KMS-11 (cell line): ENCODE results near the gene L3MBTL1.

Source experiments
- H2AFZ ChIP-seq: fragments of 200-600 bp; sonication (generic); 2 replicates; pipeline ENCODE4 v1.6.1; 2016; ENCODE audit warnings: antibody characterized with exemption, mixed run types, low read depth
- H3K27ac ChIP-seq: fragments of 200-600 bp; sonication (generic); 2 replicates; pipeline ENCODE4 v1.6.1; 2016; ENCODE audit warnings: mild to moderate bottlenecking, mixed run types
- H3K27me3 ChIP-seq: fragments of 200-600 bp; sonication (generic); 2 replicates; pipeline ENCODE4 v1.6.1; 2017; ENCODE audit warnings: mild to moderate bottlenecking, low read depth, mixed run types, moderate library complexity; ENCODE audit not compliant: insufficient read depth
- H3K36me3 ChIP-seq: fragments of 200-600 bp; sonication (generic); 2 replicates; pipeline ENCODE4 v1.6.1; 2017; ENCODE audit warnings: mild to moderate bottlenecking, mixed run types; ENCODE audit not compliant: insufficient read depth
- H3K4me1 ChIP-seq: fragments of 200-600 bp; sonication (generic); 2 replicates; pipeline ENCODE4 v1.6.1; 2016; ENCODE audit warnings: mild to moderate bottlenecking, low read depth, mixed run types; ENCODE audit not compliant: poor library complexity, severe bottlenecking
- H3K4me2 ChIP-seq: fragments of 200-600 bp; sonication (generic); 2 replicates; pipeline ENCODE4 v1.7.0; 2016; ENCODE audit warnings: mild to moderate bottlenecking, mixed run types
- H3K4me3 ChIP-seq: fragments of 200-600 bp; sonication (generic); IDR thresholded peaks from 2 replicates; pipeline ENCODE4 v1.6.1; 2017; ENCODE audit warnings: low read depth, low read length, mixed read lengths; ENCODE audit not compliant: insufficient read depth
- H3K79me2 ChIP-seq: fragments of 200-600 bp; sonication (generic); 2 replicates; pipeline ENCODE4 v1.6.1; 2016; ENCODE audit warnings: low read depth, mixed run types; ENCODE audit not compliant: insufficient read depth
- H3K9ac ChIP-seq: fragments of 200-600 bp; sonication (generic); 2 replicates; pipeline ENCODE4 v1.6.1; 2016; ENCODE audit warnings: mild to moderate bottlenecking, mixed run types
- H4K20me1 ChIP-seq: fragments of 200-600 bp; sonication (generic); 2 replicates; pipeline ENCODE4 v1.6.1; 2016; ENCODE audit warnings: mild to moderate bottlenecking, mixed run types; ENCODE audit not compliant: insufficient read depth
- TF ChIP-seq, protein P1 (sequence below): fragments of 200-600 bp; sonication (generic); conservative IDR thresholded peaks from 2 replicates; pipeline ENCODE4 v1.6.1; 2017; ENCODE audit warnings: low read depth, mild to moderate bottlenecking, antibody characterized with exemption, low read length, moderate library complexity, mixed read lengths

Gene L3MBTL1

DNA sequence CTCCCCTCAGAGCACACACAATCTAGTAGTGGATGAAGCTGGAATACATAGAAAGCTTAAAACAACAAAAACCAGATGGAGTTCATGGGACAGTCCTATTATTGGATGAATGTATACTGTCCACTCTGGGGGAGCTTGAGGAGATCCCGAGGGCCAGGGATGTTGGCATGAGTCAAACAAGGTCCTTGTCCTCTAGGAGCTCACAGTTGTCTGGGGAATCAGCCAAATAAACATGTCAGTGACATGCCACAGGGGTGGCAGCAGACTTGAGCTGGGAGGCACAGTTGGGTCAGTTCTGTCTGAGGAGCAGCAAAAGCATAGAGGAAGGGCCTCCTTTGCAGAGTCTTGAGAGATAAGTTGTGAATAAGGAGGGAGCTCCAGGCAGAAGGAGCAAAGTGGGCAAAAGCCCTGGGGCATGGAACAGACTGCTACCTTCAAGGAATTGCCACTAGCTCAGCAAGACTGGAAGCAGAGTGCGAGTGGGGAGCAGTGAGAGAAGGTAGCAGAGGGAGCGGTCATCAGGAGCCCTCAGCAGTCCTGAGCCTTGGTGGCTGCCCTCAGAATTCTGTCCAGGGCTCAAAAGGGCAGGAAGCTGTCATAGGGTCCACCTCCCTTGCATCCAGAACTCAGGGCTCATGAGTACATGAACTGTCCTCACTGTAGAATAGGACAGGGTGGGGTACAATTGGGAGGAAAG is 22.1 kb downstream of the L3MBTL1 start:
- TF ChIP-seq, protein P1, sequence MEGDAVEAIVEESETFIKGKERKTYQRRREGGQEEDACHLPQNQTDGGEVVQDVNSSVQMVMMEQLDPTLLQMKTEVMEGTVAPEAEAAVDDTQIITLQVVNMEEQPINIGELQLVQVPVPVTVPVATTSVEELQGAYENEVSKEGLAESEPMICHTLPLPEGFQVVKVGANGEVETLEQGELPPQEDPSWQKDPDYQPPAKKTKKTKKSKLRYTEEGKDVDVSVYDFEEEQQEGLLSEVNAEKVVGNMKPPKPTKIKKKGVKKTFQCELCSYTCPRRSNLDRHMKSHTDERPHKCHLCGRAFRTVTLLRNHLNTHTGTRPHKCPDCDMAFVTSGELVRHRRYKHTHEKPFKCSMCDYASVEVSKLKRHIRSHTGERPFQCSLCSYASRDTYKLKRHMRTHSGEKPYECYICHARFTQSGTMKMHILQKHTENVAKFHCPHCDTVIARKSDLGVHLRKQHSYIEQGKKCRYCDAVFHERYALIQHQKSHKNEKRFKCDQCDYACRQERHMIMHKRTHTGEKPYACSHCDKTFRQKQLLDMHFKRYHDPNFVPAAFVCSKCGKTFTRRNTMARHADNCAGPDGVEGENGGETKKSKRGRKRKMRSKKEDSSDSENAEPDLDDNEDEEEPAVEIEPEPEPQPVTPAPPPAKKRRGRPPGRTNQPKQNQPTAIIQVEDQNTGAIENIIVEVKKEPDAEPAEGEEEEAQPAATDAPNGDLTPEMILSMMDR: no peak
- Histone ChIP-seq H3K27ac (no peak overlapping the region), H4K20me1 (no peaks in the 10 kb centered on the region), H3K4me3 (no peak overlapping the region), H3K27me3 (no peaks in the 10 kb centered on the region), H3K79me2 (no peaks in the 10 kb centered on the region), H2AFZ (no peak overlapping the region), H3K36me3 (no peaks in the 10 kb centered on the region), H3K9ac (no peak overlapping the region), H3K4me1 (peaks cover 12% of the 10 kb centered on the region), H3K4me2 (no peak overlapping the region)

DNA sequence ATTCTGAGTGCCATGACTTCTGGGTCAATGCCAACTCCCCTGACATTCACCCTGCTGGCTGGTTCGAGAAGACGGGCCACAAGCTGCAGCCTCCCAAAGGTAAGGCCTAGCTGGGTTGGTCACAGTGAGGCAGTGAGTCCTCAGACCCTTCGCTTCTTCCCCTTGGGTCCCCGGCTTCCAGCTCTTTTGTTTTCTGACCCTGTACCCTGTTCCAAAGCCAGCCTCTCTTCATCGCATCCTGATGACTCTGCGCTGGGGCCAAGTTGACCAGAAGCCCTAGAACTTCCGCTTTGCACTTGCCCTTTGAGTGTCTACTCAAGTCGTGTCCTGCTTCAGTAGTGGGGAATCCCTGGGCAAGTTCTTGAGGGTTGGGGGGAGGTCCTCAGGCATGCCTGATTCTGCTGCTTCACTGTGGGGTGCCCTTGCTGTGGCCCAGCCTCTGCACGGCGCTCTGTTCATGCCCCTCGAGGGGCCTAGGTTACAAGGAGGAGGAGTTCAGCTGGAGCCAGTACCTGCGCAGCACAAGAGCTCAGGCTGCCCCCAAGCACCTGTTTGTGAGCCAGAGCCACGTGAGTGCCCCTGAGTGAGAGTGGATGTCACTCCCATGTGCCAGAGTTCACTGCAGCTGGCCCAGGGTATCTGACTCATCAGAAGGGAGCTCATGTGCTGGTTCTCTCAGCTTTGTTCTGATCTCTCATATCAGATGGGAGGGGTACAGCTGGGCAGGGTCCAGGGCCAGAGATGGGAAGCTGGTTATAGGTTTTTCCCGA is 23.0 kb downstream of the L3MBTL1 start:
- H3K4me2 ChIP-seq: no peak overlapping the region
- no peak overlapping the region for H3K9ac ChIP-seq
- no peaks in the 10 kb centered on the region for H3K27me3 ChIP-seq
- no peaks in the 10 kb centered on the region for H3K79me2 ChIP-seq
- TF ChIP-seq, protein P1: no peak
- H2AFZ ChIP-seq: no peak overlapping the region
- H3K36me3 ChIP-seq: no peaks in the 10 kb centered on the region
- no peaks in the 10 kb centered on the region for H4K20me1 ChIP-seq
- H3K27ac ChIP-seq: no peak overlapping the region; the same call in 1 of the 2 replicates
- no peak overlapping the region for H3K4me3 ChIP-seq
- peaks cover 21% of the 10 kb centered on the region for H3K4me1 ChIP-seq

DNA sequence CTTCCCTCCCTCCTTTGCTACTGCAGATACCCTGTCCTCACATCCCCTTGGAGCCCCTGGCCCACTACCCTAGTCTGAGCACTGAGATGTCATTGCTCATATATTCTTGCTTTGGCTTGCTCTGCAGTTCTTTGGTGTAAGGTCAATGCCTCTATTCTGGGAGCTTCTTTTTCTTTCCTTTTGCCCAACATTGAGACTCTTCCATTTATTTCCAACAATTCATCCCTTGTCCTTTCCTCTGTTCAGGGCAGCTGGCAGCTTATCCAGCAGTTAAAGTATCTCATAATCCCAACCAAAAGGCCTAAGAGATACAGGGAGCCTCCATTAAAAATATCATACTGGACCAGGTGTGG is 23.6 kb downstream of the L3MBTL1 start:
- Histone ChIP-seq H3K4me3 (no peak overlapping the region), H3K36me3 (no peaks in the 10 kb centered on the region), H3K4me2 (no peak overlapping the region), H3K4me1 (peaks cover 24% of the 10 kb centered on the region), H2AFZ (no peak overlapping the region), H3K79me2 (no peaks in the 10 kb centered on the region), H3K9ac (no peak overlapping the region), H3K27me3 (no peaks in the 10 kb centered on the region), H3K27ac (no peak overlapping the region), H4K20me1 (no peaks in the 10 kb centered on the region)
- TF ChIP-seq, protein P1: no peak

DNA sequence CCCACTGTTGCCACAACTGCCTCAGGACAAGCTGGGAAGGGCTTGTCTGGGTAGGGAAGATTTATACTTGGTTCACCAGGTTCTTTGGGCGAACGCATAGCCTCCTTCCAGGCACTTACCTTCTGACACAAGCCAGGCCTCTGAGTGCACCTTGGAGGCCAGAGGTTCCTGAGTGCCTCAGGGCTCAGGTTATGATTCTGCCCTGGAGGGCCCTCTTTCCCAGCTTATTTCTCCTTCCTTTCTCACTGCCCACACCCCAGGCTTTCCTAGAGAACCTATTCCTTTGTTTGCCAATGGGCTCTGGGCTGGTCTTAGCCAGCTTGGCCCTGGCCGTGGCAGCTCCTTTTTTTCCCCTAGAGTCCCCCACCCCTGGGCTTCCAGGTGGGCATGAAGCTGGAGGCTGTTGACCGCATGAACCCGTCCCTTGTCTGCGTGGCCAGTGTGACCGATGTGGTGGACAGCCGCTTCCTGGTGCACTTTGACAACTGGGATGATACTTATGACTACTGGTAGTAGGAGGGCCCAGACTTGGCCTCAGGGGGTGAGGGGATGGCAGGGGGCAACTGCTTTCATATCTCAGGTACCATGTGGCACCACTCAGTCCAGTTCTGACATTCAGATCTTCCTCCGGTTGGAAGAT is 25.0 kb downstream of the L3MBTL1 start:
- Histone ChIP-seq H3K36me3 (no peaks in the 10 kb centered on the region), H3K4me1 (peaks cover 24% of the 10 kb centered on the region), H3K4me2 (no peak overlapping the region), H3K79me2 (no peaks in the 10 kb centered on the region), H3K9ac (no peak overlapping the region), H3K27ac (no peak overlapping the region), H4K20me1 (no peaks in the 10 kb centered on the region), H3K27me3 (no peaks in the 10 kb centered on the region), H2AFZ (no peak overlapping the region), H3K4me3 (no peak overlapping the region)
- TF ChIP-seq, protein P1: no peak
